ENCODE measurements around the gene TENM4. TPM values are rescaled to one million over a fixed set of nuclear protein-coding genes. Genes with fewer than 3 reads are reported as not detected.

TENM4 gene
- total and polyA plus RNA-seq, 2 of the 8 experiments (the other 6 are each of a cell fraction or from before 2014, with no cell fraction given), result 3.5 to 7.2 TPM

- Histone ChIP-seq H3K18ac (ENCODE audit: extremely low read depth, low read length) (no peak overlapping the region), H3K79me2 (ENCODE audit: control insufficient read depth in 1 of 2, insufficient read depth in 2 of 2, low read length in 2 of 2) (no peaks in the 10 kb centered on the region), H3K56ac (replicated peaks; ENCODE audit: insufficient read length, low read depth, low read length) (no peak overlapping the region), H3K79me1 (ENCODE audit: low read depth, low read length) (no peaks in the 10 kb centered on the region), H3K4ac (replicated peaks; ENCODE audit: insufficient read length, low read depth, low read length) (no peak overlapping the region), H2BK120ac (replicated peaks; ENCODE audit: low read depth, low read length) (no peak overlapping the region), H3K4me1 (replicated peaks in 1 of 4; ENCODE audit: control insufficient read depth in 3 of 4, insufficient read depth in 4 of 4, low read length in 3 of 4) (no peaks in the 10 kb centered on the region; a peak in 1 of 7 replicates), H4K8ac (ENCODE audit: extremely low read depth, insufficient read depth, low read length) (no peak overlapping the region), H4K91ac (replicated peaks; ENCODE audit: insufficient read length, low read length) (no peak overlapping the region), H3K27ac (ENCODE audit: low read depth, low read length) (no peak overlapping the region), H2BK5ac (ENCODE audit: low read depth, low read length) (no peak overlapping the region), H3K23ac (ENCODE audit: insufficient read length) (no peak overlapping the region), H3K36me3 (ENCODE audit: control insufficient read depth in 2 of 4, insufficient read depth in 4 of 4, low read length in 3 of 4) (no peaks in the 10 kb centered on the region), H2BK12ac (ENCODE audit: low read depth, low read length) (no peak overlapping the region), H3K4me2 (ENCODE audit: insufficient read depth in 1 of 2, low read depth in 2 of 2, low read length in 2 of 2) (no peak overlapping the region), H4K20me1 (replicated peaks in 1 of 2; ENCODE audit: control insufficient read depth in 1 of 2, insufficient read depth in 2 of 2, low read length in 2 of 2) (no peaks in the 10 kb centered on the region), H3K23me2 (ENCODE audit: low read depth, low read length) (no peaks in the 10 kb centered on the region), H3K9me3 (ENCODE audit: insufficient read depth in 2 of 2, low read depth in 1 of 2, low read length in 1 of 2) (no peaks in the 10 kb centered on the region), H4K5ac (ENCODE audit: insufficient read length, low read depth, low read length) (no peak overlapping the region), H2BK15ac (ENCODE audit: low read length) (no peak overlapping the region), H3K14ac (ENCODE audit: insufficient read length) (no peak overlapping the region), H3K27me3 (replicated peaks in 1 of 4; ENCODE audit: control insufficient read depth in 3 of 4, extremely low read depth in 1 of 4, insufficient read depth in 3 of 4, low read length in 3 of 4) (no peaks in the 10 kb centered on the region), H2AK5ac (ENCODE audit: low read depth, low read length) (no peak overlapping the region), H3K9ac (replicated peaks in 1 of 4; ENCODE audit: extremely low read depth in 1 of 4, low read depth in 3 of 4, low read length in 3 of 4) (no peak overlapping the region), H2BK20ac (ENCODE audit: low read length) (no peak overlapping the region), H2AFZ (ENCODE audit: low read length) (no peak overlapping the region), H3K4me3 (ENCODE audit: extremely low read depth in 1 of 4, insufficient read depth in 2 of 4, low read depth in 3 of 4, low read length in 4 of 4) (no peak overlapping the region)
- FAIRE-seq (no peak), DNase-seq (ENCODE audit: low read depth in 1 of 2, low spot score in 2 of 2) (no peak)
- TF ChIP-seq NRF1 (IDR thresholded peaks at IDR 0.05; ENCODE audit: low read depth, low read length) (no peak), CEBPB (IDR thresholded peaks at IDR 0.05; ENCODE audit: low read depth, low read length) (no peak), SP4 (IDR thresholded peaks at IDR 0.05; ENCODE audit: low read length) (no peak), ATF3 (IDR thresholded peaks at IDR 0.05; ENCODE audit: insufficient read depth, low read depth, low read length) (no peak), RFX5 (IDR thresholded peaks at IDR 0.05; ENCODE audit: borderline replicate concordance, low read depth, low read length) (no peak), EP300 (IDR thresholded peaks at IDR 0.05; ENCODE audit: borderline replicate concordance in 1 of 2, low read depth in 2 of 2, low read length in 2 of 2) (no peak), TBP (IDR thresholded peaks at IDR 0.05; ENCODE audit: low read depth, low read length) (no peak), POU5F1 (IDR thresholded peaks at IDR 0.05; ENCODE audit: low read depth, low read length) (no peak), GTF2F1 (IDR thresholded peaks at IDR 0.05; ENCODE audit: borderline replicate concordance, low read depth, low read length) (no peak)
- ChIA-PET CTCF (ENCODE audit: partially characterized antibody) (interaction anchor here (0.9 to 5.7 kb wide), 5 partner anchors 16 to 88 kb away, joined by 3 to 48 read pairs (median 5); no protein-coding TSS in a partner anchor), POLR2A (ENCODE audit: partially characterized antibody) (no interaction called here)
These were observed 707.8 kb downstream of the TENM4 start for GRCh38 chr11:78733031-78733430.
